ENCODE results near the gene CTDSPL.
"Not testable (repeated sequence)": the region's sequence is repeated elsewhere in the genome, so short reads cannot be mapped to it uniquely, and the experiment has no call there.

The CTDSPL gene

GRCh38 chr3:37861620-37862041 lies at the start of gene CTDSPL:
Gene CTDSPL, plus strand, starts transcription at chr3:37861880. Its CDS starts 320 bp downstream, at chr3:37862200.
- no peak within 1 kb of the TSS for H3K27ac Mint-ChIP-seq (ENCODE audit: low read depth)
- H3K4me1 Mint-ChIP-seq = peaks cover 7% of the 10 kb centered on the region
- no peak for DNase-seq (ENCODE audit: low spot score in 2 of 2)
- ATAC-seq (replicated peaks; ENCODE audit: extremely low read depth, poor library complexity, severe bottlenecking) = no peak
- no peaks in the 10 kb centered on the region for H3K9me3 Mint-ChIP-seq
- H3K27me3 Mint-ChIP-seq = peaks cover 50% of the 10 kb centered on the region
- H3K36me3 Mint-ChIP-seq (ENCODE audit: insufficient read depth) = no peaks in the 10 kb centered on the region
- H3K4me3 Mint-ChIP-seq = peak within 1 kb of the TSS; percentile 74

DNA sequence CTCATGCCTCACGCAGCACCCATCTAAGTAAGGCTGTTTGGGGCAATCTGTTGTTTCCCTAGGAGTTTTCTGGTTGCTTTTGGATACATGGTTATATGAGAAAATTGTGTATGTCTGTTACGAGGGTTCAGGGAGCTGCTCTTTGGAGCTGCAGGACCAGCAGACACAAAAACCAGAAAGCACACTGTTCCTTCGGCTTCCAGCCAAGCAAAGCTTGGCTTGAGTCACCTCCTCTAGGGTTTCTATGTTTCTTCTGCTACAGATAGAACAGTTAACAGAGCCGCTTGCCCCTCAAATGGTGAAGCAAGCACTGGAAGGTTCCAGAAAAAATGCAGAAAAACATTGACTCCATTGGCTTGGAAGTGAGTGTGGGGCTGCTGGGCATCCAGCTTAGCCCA lies 49.2 kb upstream of the CTDSPL start:
- Mint-ChIP-seq H3K27ac (ENCODE audit: low read depth) (no peak overlapping the region), H3K27me3 (peaks cover 48% of the 10 kb centered on the region), H3K4me3 (no peak overlapping the region), H3K36me3 (ENCODE audit: insufficient read depth) (peaks cover 1% of the 10 kb centered on the region), H3K9me3 (no peaks in the 10 kb centered on the region), H3K4me1 (no peaks in the 10 kb centered on the region)
- no peak for ATAC-seq (replicated peaks; ENCODE audit: extremely low read depth, poor library complexity, severe bottlenecking)
- no peak for DNase-seq (ENCODE audit: low spot score in 2 of 2)

- H3K27me3 Mint-ChIP-seq = peaks cover 49% of the 10 kb centered on the region
- no peak overlapping the region for H3K27ac Mint-ChIP-seq (ENCODE audit: low read depth)
- H3K4me1 Mint-ChIP-seq = no peaks in the 10 kb centered on the region
- H3K36me3 Mint-ChIP-seq (ENCODE audit: insufficient read depth) = peaks cover 1% of the 10 kb centered on the region
- H3K4me3 Mint-ChIP-seq = no peak overlapping the region
- no peak for ATAC-seq (replicated peaks; ENCODE audit: extremely low read depth, poor library complexity, severe bottlenecking)
- no peaks in the 10 kb centered on the region for H3K9me3 Mint-ChIP-seq
- no peak for DNase-seq (ENCODE audit: low spot score in 2 of 2)
Observed at GRCh38 chr3:37813403-37813802, 48.3 kb upstream of the CTDSPL start.

DNA sequence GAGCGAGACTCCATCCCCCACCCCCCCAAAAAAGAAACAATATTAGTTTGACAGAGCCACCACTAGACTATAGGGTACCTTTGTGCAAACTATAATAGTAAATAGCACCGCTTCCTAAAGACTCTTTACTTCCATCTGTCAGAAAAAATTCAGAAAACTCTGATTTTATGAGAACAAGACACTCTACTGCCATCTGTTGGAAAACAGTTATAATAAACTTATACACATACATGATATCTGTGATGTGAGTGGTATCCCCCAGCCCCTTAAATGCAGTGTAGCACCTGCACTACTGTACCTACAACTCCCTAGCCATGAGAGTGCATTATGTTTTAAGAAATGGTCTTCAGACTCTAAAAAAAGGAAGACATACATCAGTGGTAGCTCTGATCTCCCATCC lies 47.1 kb upstream of the CTDSPL start:
- Mint-ChIP-seq H3K4me1 (no peaks in the 10 kb centered on the region), H3K4me3 (no peak overlapping the region), H3K27me3 (peaks cover 49% of the 10 kb centered on the region), H3K36me3 (ENCODE audit: insufficient read depth) (peaks cover 1% of the 10 kb centered on the region), H3K9me3 (no peaks in the 10 kb centered on the region), H3K27ac (ENCODE audit: low read depth) (no peak overlapping the region)
- no peak for DNase-seq (ENCODE audit: low spot score in 2 of 2)
- ATAC-seq (replicated peaks; ENCODE audit: extremely low read depth, poor library complexity, severe bottlenecking) = no peak

- DNase-seq (ENCODE audit: low spot score in 2 of 2); H3K27ac Mint-ChIP-seq (ENCODE audit: low read depth); H3K36me3 Mint-ChIP-seq (ENCODE audit: insufficient read depth); H3K9me3 Mint-ChIP-seq; H3K4me3 Mint-ChIP-seq; ATAC-seq (replicated peaks; ENCODE audit: extremely low read depth, poor library complexity, severe bottlenecking); H3K4me1 Mint-ChIP-seq: not testable (repeated sequence)
- H3K27me3 Mint-ChIP-seq = peaks cover 49% of the 10 kb centered on the region
Observed at GRCh38 chr3:37815156-37815555, 46.5 kb upstream of the CTDSPL start.

- Mint-ChIP-seq H3K36me3 (ENCODE audit: insufficient read depth) (peaks cover 1% of the 10 kb centered on the region), H3K4me1 (no peaks in the 10 kb centered on the region), H3K4me3 (no peak overlapping the region), H3K27me3 (peaks cover 49% of the 10 kb centered on the region), H3K27ac (ENCODE audit: low read depth) (no peak overlapping the region), H3K9me3 (no peaks in the 10 kb centered on the region)
- DNase-seq (ENCODE audit: low spot score in 2 of 2) (no peak), ATAC-seq (replicated peaks; ENCODE audit: extremely low read depth, poor library complexity, severe bottlenecking) (no peak)
Observed at GRCh38 chr3:37816271-37816670, 45.4 kb upstream of the CTDSPL start.

DNA sequence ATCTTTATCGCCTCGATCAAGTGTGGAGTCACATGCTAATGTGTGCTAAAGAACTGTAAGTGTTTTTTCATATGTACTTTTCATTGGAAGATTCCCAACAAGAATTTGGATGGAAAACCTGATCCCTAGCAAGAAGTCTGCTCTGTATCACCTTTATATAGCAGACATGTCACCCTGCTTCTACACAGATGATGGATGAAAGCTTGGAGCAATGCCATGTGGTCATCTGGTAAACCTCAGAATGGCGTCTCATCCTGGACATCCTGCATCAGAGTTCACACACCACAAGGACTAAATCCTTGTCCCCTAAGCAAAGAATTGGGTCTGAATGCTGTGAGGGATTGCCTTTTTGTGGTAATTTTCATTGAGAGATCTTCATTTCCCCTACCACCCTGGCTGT lies 42.1 kb upstream of the CTDSPL start:
- Mint-ChIP-seq H3K27me3 (peaks cover 31% of the 10 kb centered on the region), H3K4me1 (no peaks in the 10 kb centered on the region), H3K4me3 (no peak overlapping the region), H3K9me3 (no peaks in the 10 kb centered on the region), H3K36me3 (ENCODE audit: insufficient read depth) (peaks cover 1% of the 10 kb centered on the region), H3K27ac (ENCODE audit: low read depth) (no peak overlapping the region)
- DNase-seq (ENCODE audit: low spot score in 2 of 2) (no peak), ATAC-seq (replicated peaks; ENCODE audit: extremely low read depth, poor library complexity, severe bottlenecking) (no peak)

GRCh38 chr3:37820286-37820685 lies 41.4 kb upstream of the CTDSPL start:
- DNase-seq (ENCODE audit: low spot score in 2 of 2) (no peak), ATAC-seq (replicated peaks; ENCODE audit: extremely low read depth, poor library complexity, severe bottlenecking) (no peak)
- Mint-ChIP-seq H3K27me3 (peaks cover 25% of the 10 kb centered on the region), H3K36me3 (ENCODE audit: insufficient read depth) (peaks cover 1% of the 10 kb centered on the region), H3K9me3 (no peaks in the 10 kb centered on the region), H3K4me3 (no peak overlapping the region), H3K4me1 (no peaks in the 10 kb centered on the region), H3K27ac (ENCODE audit: low read depth) (no peak overlapping the region)

GRCh38 chr3:37823189-37823588 lies 38.5 kb upstream of the CTDSPL start:
- Mint-ChIP-seq H3K27me3 (peaks cover 24% of the 10 kb centered on the region), H3K4me3 (no peak overlapping the region), H3K27ac (ENCODE audit: low read depth) (no peak overlapping the region), H3K4me1 (no peaks in the 10 kb centered on the region), H3K36me3 (ENCODE audit: insufficient read depth) (no peaks in the 10 kb centered on the region), H3K9me3 (no peaks in the 10 kb centered on the region)
- no peak for ATAC-seq (replicated peaks; ENCODE audit: extremely low read depth, poor library complexity, severe bottlenecking)
- no peak for DNase-seq (ENCODE audit: low spot score in 2 of 2)

- peaks cover 35% of the 10 kb centered on the region for H3K27me3 Mint-ChIP-seq
- DNase-seq (ENCODE audit: low spot score in 2 of 2) (no peak), ATAC-seq (replicated peaks; ENCODE audit: extremely low read depth, poor library complexity, severe bottlenecking) (no peak)
- H3K9me3 Mint-ChIP-seq = no peaks in the 10 kb centered on the region
- H3K4me3 Mint-ChIP-seq = no peak overlapping the region
- H3K36me3 Mint-ChIP-seq (ENCODE audit: insufficient read depth) = no peaks in the 10 kb centered on the region
- no peak overlapping the region for H3K27ac Mint-ChIP-seq (ENCODE audit: low read depth)
- H3K4me1 Mint-ChIP-seq = no peaks in the 10 kb centered on the region
Observed at GRCh38 chr3:37824090-37824953, 37.4 kb upstream of the CTDSPL start.

DNA sequence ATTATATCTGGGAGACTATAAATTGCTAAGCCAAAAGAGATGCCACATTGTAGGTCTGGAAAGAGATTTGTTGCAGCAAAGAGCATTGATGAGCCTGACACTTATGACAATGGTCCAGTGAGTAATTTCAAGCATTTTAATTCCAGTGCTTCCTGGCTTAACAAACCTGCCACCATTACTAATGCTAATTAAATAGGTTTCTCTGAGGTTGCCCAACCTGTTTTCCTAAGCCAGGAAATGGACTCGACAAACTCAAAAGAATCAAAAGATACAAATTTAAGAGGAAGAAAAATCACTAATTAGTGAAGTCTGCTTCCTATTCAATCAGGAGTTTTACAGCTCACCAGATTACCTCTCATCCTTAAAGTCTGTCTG lies 36.7 kb upstream of the CTDSPL start:
- Mint-ChIP-seq H3K4me3 (no peak overlapping the region), H3K36me3 (ENCODE audit: insufficient read depth) (no peaks in the 10 kb centered on the region), H3K9me3 (no peaks in the 10 kb centered on the region), H3K4me1 (no peaks in the 10 kb centered on the region), H3K27me3 (peaks cover 38% of the 10 kb centered on the region), H3K27ac (ENCODE audit: low read depth) (no peak overlapping the region)
- DNase-seq (ENCODE audit: low spot score in 2 of 2) (no peak), ATAC-seq (replicated peaks; ENCODE audit: extremely low read depth, poor library complexity, severe bottlenecking) (no peak)

DNA sequence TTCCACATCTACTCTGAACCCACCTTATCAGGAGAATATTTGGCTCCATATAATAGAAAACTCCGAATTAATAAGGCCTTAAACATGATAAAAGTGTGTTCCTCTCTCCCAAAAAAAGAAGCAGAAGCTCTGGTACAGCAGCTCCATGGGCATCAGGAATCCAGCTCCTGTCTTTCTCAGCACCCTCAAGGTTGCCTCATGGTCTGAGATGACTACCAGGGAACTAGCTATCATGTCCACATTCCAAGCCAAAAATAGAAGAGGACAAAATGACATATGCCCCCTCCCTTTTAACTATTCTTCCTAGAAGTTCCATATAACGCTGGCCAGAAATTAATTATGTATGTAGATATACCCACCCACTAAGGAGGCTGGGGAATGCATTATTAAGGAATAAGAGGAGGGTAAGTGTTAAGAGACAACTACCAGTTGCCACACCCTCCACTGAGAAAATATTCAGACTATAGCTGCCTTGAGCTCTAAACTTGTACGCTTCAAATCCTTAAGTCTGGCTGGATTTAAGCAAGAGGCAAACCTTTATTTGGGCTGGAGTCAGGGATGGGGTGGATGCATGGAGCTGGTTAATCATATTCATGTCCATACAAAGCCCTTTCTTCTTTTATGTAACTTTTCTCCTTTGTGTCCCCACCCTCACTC lies 35.8 kb upstream of the CTDSPL start:
- no peak for DNase-seq (ENCODE audit: low spot score in 2 of 2)
- no peak overlapping the region for H3K4me3 Mint-ChIP-seq
- H3K36me3 Mint-ChIP-seq (ENCODE audit: insufficient read depth) = no peaks in the 10 kb centered on the region
- H3K27me3 Mint-ChIP-seq = peaks cover 38% of the 10 kb centered on the region
- no peak overlapping the region for H3K27ac Mint-ChIP-seq (ENCODE audit: low read depth)
- ATAC-seq (replicated peaks; ENCODE audit: extremely low read depth, poor library complexity, severe bottlenecking) = no peak
- H3K9me3 Mint-ChIP-seq = no peaks in the 10 kb centered on the region
- H3K4me1 Mint-ChIP-seq = no peaks in the 10 kb centered on the region

GRCh38 chr3:37826502-37826901 lies 35.2 kb upstream of the CTDSPL start:
- Mint-ChIP-seq H3K36me3 (ENCODE audit: insufficient read depth) (peaks cover 2% of the 10 kb centered on the region), H3K27me3 (peaks cover 38% of the 10 kb centered on the region), H3K4me1 (no peaks in the 10 kb centered on the region), H3K9me3 (no peaks in the 10 kb centered on the region), H3K4me3 (no peak overlapping the region), H3K27ac (ENCODE audit: low read depth) (no peak overlapping the region)
- ATAC-seq (replicated peaks; ENCODE audit: extremely low read depth, poor library complexity, severe bottlenecking) (no peak), DNase-seq (ENCODE audit: low spot score in 2 of 2) (no peak)
